GM19193 (cell line): ENCODE data around the gene PARD3.

Source experiments
- POLR2A ChIP-seq: IDR thresholded peaks from 4 replicates; pipeline ENCODE4 v1.6.1; 2011; ENCODE audit not compliant: insufficient read depth, insufficient read length; ENCODE audit errors: extremely low read depth

Gene PARD3

GRCh38 chr10:34316154-34316553 lies 498.9 kb downstream of the PARD3 start:
- TF ChIP-seq POLR2A: no peak

DNA sequence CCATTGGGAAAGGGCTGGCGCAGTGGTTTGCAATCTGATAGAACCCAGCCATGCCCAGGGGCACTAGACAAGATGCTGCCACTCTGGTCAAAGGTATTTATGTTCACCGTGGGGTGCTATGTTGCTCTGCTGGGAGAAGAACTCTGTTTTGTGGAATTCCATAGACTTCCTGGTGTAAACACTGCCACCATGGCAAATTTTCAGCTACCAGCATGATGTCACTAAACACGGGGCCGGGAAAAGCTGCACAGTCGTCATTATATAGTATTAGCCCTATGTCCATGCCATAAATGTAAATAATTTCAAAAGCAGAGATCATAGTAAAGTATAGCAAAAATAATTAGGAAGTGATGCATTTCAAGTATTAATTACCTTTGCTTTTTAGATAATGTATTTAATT lies 500.6 kb downstream of the PARD3 start:
- no peak for TF ChIP-seq POLR2A

DNA sequence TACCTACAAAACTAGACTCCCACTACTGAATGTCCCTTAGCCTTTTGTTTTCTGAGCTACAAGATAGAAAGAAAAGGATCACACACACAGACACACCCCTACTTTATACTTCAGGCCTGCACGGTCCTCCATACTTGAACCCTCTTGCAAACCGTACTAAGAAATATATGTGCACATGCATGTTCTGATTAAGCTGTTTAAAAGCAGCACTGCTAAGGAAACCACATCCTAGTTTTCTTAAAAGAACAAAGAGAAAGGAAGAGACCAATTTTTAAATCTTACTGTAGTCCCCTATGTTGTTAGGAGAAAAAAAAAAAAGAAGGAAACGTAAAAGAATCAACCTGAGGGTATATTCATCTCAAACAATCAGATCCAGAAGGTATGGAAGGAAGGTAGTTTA lies 501.2 kb downstream of the PARD3 start:
- TF ChIP-seq POLR2A: no peak

DNA sequence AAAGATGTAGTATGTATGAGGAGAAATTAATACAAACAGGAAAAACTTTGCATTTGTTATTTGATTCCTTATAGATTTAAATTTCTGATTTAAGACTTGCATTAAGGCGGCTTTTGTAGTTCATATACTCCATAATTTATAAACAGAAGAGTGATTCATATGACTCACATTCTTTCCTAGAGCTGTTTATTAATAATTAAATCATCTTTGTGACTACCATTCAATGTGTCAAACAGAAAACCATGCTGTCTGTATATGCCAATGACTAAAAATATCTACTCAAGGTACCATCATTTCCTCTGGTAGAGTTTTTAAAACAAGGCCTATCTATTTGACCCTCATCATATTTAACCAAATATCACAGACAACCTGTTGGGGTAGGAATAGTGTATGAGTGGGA lies 501.7 kb downstream of the PARD3 start:
- TF ChIP-seq POLR2A: no peak

DNA sequence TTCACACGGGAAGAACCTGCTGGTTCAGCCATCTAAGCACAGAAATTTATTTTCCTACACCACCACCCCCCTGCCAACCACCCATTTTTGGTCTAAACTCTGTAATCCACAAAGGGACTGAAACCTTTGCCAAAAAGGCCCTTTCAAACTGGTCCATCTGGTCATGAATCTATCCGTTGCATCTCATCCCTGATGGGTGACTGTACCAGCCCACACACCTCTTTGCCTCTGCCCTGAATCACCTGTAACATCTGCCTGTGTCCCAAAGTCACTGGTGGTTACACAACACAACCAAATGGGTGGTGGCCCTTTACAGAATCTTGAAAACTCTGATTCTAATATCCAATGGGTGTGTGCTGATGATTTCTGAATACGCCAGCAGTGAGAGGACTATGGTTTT lies 503.4 kb downstream of the PARD3 start:
- no peak for TF ChIP-seq POLR2A

- TF ChIP-seq POLR2A: no peak
Observed at GRCh38 chr10:34310234-34310633, 504.9 kb downstream of the PARD3 start.

DNA sequence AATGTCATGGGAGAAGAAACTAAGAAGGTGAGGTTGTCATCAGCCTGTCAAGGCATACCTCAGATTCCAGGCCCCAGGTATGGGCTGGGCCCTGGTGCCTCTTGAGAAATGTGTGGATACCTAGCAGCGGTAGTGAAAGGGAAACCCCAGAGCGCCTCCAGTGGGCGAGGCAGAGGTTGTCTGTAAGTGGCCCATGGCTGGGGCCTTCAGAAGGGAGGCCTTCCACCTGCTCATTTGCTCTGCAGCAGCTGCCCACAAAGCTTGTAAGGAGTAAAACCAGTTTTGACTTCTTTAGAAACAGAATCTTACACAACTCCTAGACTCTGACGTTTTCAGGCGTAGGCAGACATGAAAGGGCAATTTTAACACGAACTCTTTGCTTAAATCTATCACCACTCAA lies 509.9 kb downstream of the PARD3 start:
- TF ChIP-seq POLR2A: no peak

DNA sequence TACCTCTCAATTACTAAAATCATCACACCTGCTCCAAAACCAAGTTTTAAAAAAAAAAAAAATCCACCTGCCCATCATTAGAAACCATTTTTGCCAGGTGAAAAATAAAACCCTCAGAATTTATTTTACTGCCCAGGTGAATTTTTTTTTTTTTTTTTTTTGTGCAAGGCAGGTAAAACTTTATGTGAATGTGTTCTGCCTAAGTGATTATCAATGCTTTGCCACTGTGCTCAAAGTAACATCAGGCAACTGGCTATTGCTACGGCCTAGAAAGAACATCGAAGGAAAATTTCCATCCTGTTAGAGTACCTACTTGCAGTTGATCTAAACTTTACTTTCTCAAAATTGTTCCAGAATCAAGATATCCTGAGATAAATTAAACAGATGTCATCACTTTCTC lies 512.1 kb downstream of the PARD3 start:
- no peak for TF ChIP-seq POLR2A

GRCh38 chr10:34299105-34299611 lies 515.9 kb downstream of the PARD3 start:
- no peak for TF ChIP-seq POLR2A

GRCh38 chr10:34298346-34298818 lies 516.7 kb downstream of the PARD3 start:
- TF ChIP-seq POLR2A: no peak

DNA sequence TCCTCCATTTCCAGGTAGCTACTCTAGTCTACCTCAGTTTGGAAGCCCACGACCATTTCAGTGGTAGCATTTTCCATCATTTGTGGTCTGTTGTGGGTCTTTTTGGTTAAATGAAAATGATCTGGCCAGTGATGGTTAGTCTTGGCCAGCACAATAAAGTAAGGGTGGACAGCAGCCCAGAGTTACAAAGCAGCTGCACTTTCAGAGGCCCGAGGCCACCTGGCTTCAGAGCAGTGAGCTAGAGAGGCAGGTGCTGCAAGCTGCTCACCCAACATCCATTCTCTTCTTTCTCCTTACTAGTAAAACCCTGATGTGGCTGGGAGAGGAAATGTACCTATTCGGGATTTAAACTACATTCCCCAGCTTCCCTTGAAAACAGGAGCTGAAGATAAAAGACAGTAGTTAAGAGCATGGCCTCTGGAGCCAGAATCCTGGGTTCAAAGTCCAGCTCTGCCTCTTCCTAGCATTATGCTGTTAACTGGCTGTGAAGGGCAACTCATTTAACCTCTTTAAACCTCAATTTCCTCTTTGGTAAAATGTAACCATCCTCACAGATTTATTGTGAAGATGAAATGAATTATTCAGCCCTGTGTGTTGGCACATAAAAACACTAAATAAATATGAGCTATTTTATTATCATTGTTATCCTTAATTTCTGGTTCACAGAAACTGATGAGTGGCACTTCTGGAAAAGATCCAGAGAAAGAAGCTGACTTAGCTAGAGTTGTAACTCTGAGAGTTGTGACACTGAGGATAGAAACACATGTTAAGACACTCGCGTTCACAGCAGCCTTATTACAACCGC lies 517.4 kb downstream of the PARD3 start:
- TF ChIP-seq POLR2A: no peak

DNA sequence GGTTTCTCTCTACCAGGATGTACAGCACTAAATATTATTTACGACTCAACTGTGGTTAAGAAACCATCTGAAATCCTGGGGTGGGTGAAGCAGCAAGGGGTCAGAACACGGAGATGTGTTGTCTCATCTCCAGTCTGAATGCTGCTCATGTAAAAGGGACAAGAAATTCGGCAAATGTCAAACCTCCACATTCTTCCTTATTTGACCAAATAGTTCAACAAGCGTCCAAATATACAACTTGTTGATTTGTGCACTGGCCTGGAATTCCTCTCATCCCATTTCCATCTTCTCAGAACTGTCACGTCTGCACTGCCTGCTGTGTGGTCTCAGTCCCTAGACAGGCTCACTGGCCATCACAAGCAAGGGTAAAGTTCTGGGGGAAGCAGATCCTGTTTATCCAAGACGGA lies 520.0 kb downstream of the PARD3 start:
- TF ChIP-seq POLR2A: no peak

DNA sequence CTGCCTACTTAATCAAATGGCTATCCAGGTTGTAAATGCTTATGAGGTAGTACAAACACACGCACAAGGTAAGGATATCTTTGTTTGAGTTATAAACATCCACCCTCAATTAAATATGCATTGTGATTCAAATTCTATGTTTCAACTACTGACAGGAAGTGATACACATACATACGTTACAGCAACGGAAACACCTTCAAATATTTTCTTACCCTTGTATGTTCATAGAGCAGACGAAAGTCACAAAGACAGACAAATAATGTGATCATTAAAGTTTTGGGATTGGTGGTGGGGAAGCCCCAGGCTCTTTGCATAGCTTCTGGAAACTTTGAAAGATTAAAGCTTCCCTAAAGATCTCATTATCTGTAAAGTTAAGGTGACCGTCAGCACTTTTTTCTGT lies 521.0 kb downstream of the PARD3 start:
- no peak for TF ChIP-seq POLR2A

GRCh38 chr10:34292675-34293074 lies 522.4 kb downstream of the PARD3 start:
- no peak for TF ChIP-seq POLR2A

DNA sequence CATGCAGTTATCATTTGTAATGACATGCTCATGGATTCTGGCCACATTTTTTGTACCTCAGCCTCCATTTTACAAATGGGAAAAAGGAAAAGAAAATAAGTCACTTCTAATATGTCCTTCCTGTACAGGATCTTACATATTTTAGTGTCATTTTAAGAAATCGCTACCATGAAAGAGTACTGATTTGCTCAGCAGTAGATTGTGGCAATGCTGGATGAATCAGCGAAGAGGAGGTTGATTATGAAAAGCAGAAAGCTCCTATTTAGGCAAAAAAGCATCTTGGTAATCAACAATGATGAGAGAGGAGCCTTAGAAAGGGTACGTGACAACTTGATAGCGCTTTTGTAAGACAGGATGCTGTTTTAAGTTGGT lies 522.9 kb downstream of the PARD3 start:
- no peak for TF ChIP-seq POLR2A

DNA sequence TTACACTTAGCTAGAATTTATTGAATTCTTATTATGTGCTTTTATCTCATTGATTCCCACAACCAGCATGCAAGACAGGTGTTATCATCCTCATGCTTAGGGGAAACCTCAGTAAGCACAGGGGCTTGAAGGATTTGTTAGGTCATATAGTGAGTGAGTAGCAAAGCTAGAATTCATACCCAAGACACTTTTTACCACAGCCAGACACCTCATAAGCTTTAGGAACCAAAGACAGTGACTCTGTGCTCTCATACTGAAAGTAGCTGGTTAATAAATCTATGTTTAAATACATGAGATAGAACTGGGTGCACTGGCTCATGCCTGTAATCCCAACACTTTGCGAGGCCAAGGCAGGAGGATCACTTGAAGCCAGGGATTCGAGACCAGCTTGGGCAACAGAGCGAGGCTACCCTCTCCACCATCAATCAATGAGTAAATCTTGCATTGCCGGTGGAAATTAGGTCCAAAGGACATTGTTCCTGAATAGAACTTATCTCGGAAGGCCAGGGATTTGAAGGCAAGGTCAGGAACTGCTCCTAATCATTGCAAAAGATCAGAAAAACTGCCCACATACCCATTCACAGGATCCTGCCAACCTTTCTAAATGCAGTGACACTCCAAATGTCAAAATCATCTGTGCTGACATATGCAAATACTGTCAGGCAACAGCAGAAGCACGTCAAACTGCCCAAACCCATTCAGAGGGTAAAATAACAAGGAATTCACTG lies 523.5 kb downstream of the PARD3 start:
- TF ChIP-seq POLR2A: no peak
